SIG-M5 (cell line): Measurements from ENCODE around the gene FAM131B.

Source experiments
- DNase-seq: peaks from one replicate; lab custom pipeline; 2025; lab: John Stamatoyannopoulos, UW

FAM131B gene

DNA sequence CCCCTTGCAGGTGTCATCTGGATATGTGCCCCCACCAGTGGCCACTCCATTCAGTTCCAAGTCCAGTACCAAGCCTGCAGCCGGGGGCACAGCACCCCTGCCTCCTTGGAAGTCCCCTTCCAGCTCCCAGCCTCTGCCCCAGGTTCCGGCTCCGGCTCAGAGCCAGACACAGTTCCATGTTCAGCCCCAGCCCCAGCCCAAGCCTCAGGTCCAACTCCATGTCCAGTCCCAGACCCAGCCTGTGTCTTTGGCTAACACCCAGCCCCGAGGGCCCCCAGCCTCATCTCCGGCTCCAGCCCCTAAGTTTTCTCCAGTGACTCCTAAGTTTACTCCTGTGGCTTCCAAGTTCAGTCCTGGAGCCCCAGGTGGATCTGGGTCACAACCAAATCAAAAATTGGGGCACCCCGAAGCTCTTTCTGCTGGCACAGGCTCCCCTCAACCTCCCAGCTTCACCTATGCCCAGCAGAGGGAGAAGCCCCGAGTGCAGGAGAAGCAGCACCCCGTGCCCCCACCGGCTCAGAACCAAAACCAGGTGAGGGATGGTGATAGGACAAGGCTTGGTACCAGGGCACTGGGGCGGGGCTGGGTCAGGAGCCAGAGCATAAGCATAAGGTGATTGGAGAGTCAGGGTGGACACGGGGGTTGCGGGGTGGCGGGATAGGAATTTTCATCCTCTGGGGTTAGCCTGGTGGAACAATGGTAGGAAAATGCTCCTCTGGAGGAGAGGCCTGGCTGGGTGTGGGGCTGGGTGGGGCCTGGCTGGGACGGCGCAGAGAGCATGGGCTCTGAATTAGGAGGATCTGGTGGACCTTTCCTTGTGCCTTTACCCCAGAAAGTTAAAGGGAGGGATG is 20.5 kb upstream of the FAM131B start:
- no peak for DNase-seq

DNA sequence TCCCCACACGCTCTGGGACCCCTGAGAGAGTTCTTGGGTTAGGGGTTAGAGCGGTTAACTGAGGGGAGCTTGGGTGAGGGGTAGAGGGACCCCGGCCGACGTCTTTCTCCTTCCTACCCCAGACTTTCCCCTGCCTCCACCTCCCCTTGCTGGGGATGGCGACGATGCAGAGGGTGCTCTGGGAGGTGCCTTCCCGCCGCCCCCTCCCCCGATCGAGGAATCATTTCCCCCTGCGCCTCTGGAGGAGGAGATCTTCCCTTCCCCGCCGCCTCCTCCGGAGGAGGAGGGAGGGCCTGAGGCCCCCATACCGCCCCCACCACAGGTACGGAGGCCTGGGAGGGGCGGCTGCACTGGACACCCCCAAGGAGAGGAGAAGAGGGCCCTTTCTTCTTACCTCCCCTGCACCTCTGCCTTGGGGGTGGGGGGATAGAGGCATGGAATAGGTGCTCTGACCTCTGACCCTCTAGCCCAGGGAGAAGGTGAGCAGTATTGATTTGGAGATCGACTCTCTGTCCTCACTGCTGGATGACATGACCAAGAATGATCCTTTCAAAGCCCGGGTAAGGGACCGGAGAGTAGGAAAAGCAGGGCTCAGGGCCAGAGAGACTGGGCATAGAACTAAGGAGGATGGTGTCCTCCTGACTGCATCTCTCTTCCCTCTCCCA is 19.7 kb upstream of the FAM131B start:
- no peak for DNase-seq

DNA sequence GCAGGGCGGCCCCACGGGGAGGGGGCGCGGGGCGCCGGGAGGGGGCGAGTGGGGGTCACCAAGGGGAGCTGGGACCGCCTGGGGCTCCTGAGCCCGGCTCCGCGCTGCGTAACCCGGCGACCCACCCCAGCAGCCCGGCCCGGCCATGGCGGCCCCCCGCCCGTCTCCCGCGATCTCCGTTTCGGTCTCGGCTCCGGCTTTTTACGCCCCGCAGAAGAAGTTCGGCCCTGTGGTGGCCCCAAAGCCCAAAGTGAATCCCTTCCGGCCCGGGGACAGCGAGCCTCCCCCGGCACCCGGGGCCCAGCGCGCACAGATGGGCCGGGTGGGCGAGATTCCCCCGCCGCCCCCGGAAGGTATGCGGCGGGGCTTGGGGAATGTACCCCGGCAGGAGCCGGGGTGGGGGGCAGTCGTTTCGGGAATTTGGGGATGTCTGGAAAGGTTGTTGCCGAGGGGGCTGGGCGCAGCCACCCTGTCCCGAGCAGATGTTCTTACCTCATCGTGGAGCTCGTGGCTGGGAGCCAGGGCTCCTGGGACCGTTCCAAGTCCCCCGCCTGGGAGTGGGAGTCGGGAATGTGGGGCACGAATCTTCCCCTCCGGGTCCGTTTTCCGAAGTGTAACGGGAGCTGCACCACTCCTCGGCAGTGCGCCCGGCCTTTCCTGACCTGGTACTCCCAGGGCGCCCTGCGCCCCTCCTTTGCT is 19.1 kb upstream of the FAM131B start:
- no peak for DNase-seq

DNA sequence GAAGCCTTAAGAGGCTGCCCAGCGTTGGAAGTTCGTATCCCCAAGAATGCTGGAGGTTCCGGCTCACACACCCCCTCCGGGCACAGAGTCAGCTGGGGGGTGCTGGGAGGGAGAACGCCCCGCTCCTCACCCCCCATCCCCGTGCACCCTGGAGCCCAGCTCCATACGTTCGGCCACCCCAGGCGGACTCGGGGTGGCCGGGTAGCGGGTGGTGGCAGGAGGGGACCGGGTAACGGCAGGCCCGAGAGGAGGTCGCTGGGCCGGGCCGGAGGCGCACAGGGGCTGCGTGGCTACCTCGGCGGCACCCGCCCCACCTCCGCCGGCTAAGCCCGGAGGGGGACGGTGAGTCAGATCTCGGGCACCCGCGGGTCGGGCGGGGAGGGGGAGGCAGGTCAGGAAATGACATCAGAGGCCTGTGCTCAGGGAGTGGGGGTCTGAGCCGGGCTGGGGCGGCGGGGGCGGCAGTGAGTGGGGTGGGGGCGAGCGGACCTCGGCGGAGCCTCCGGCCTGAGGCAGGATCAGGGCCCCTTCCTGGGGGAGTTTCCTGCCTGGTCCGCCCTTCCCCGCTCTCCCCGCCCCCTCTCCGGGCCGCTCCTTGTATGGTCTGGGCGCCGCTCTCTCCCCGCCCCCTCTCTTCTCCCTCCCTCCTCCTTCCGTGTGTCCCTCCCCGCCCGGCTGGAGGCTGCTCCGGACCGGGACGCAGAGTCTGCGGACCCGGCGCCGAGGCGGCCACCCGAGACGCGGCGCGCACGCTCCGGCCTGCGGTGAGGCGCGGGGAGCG is 18.3 kb upstream of the FAM131B start, which contains the start of gene ZYX:
TSS of gene ZYX (plus strand) at position 700 of the 781 bp plus-strand sequence. CDS start 227 bp downstream, outside the sequence.
- peak; percentile 67 for DNase-seq

DNA sequence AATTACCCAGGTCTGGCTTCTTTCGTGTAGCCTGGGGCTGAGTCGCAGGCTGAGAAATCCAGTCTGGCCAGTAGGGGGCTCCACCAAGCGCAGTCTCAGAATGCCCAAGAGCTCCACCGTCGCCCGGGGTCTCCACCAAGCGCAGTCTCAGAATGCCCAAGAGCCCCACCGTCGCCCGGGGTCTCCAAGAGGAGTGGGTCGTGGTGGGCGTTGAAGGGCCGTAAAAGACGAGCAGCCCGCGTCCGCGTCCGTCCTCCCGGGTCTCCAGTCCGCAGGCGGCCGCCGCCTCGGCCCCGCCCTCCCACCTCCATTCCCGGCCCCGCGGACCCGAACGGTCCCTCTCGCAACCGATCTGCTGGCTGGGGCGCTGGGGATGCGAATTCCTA is 17.7 kb upstream of the FAM131B start:
- DNase-seq: no peak

DNA sequence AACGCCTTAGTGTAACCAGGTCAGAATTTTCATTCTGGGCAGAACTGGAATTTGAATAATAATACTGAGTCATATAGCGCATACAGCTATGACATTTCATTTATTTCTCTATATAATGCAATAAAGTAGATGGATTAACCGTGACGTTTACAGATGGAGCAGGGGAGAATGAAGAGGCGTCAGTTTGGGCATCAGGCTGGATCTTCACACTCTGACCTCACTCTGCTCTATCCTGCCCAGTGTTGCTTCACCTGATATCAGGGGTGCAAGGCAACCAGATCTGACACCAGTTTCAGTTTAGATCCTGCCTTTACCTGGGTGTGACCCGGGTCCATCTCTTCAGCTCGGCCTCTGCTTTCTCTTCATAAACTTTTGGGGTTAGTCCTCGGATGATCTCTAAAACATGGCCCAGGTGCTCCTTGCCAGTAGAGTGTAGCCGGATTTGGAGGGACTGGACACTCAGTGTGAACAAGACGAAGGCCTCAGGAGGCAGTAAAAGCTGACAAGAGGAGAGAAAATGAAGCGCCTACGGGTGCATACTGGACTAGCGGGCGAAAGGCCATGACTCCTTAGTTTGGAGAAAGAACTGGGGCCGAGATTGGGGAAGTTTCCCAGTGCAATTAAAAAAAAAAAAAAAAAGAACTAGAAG is 17.2 kb upstream of the FAM131B start:
- no peak for DNase-seq

DNA sequence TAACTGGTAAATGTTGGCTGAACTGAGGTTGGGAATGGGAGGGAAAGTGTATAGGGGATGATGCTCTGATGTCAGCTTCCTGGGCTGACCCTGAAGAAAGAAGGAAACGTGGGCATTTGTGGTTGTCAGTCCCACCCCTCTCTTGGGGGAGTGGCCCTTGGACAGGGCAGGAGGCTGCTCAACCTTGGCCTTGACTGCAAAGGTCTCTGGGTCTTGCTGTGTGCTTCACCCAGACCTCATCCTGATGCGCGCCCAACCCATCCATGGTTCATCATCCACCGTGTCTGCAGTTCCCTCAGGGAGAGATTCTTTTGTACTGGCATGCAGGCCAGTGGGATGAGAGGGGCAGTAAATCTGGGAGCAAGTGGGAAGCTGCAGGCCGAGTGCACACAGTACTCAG is 13.9 kb upstream of the FAM131B start:
- DNase-seq: no peak

DNA sequence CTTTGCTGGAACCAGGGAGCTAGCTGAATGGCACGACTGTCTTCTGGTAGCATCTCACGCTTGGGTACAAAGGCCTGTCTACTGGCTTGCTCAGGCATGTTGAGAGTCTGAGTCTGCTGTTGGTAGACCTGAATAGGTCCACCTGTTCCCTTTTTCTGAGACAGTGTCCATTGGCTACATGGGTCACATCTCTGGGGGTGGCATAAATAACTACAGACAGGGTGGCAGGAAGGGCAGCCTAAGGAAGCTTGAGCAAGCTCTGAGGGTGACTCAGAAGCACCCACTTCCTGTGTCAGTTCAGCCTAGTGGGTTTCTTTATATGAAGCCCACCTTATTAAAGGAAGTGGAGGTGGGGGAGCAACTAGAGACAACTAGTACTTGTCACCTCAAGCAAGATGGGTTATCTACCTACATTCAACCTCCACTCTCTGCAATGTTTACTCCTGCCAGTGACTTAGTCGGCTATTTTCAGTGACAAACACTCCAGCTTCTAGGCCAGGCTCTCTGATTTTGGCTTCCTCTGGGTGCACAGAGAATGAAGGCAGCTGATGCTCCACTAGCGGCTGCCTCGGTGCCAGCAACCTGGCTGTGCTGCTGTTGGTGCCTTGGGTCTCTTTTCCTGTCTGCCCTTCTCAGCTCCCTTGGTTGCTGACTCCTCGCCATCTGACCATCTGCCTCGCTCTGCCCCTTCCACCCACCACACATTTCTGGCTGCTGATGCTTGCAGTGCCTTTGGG is 13.0 kb upstream of the FAM131B start:
- DNase-seq: peak; percentile 74

DNA sequence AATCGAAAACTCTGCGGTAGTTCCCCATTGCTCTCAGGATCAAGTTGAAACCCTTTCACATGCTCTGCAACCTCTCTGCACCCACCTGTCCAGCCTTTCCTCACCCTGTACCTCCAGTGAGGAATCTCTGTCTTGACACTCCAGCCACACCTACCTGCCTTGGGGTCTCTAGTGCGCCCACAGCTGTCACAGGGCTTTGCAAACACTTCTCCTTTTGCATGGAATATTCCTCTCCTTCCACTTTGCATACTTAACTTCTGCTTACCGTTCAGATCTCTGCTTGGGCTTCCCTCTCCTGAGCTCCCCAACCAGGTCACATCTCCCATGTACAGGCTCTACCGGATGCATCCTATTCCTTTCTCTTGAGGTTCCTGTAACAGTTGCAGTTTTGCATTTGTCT is 12.0 kb upstream of the FAM131B start:
- DNase-seq: no peak

DNA sequence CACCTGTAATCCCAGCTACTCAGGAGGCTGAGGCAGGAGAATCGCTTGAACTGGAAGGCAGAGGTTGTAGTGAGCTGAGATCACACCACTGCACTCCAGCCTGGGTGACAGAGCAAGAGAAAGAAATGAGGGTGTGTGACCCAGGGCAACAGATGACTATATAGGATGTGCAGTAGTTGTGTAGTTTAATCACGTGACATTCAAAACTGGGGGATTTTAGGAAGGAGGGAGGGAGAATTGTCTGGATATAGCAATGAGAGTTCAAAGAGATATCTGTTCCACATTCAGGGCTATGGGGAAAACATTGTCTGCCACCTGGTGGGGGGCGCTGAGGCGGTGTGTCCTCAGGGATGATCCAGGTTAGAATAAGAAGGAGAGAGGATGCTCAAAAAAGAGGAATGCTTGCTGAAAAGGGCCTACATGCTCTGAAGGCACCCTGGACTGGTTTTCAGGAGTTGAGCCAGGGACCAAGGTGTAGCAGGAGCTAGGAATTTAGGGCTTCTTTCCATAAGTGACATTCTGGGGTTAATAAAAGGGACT is 10.8 kb upstream of the FAM131B start:
- DNase-seq: no peak

DNA sequence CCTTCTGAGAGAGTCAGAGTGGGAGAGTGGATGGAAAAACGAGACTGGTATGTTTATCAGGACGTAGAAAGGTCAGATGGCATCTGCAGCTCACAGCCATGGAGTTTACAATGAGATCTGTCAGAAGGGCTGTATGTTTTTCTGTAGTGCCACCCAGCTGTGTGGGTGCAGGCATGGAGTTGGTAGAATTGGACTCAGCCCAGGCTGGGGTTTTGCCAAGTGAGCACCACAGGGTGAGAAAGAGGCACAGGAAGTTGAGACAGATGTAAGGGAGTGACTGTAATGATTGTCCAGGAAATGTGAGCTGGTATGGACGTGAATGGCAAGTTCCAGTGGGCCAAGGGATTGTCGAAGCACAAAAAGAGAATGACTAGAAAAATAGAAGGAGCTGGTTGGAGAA is 9.6 kb upstream of the FAM131B start:
- DNase-seq: no peak

DNA sequence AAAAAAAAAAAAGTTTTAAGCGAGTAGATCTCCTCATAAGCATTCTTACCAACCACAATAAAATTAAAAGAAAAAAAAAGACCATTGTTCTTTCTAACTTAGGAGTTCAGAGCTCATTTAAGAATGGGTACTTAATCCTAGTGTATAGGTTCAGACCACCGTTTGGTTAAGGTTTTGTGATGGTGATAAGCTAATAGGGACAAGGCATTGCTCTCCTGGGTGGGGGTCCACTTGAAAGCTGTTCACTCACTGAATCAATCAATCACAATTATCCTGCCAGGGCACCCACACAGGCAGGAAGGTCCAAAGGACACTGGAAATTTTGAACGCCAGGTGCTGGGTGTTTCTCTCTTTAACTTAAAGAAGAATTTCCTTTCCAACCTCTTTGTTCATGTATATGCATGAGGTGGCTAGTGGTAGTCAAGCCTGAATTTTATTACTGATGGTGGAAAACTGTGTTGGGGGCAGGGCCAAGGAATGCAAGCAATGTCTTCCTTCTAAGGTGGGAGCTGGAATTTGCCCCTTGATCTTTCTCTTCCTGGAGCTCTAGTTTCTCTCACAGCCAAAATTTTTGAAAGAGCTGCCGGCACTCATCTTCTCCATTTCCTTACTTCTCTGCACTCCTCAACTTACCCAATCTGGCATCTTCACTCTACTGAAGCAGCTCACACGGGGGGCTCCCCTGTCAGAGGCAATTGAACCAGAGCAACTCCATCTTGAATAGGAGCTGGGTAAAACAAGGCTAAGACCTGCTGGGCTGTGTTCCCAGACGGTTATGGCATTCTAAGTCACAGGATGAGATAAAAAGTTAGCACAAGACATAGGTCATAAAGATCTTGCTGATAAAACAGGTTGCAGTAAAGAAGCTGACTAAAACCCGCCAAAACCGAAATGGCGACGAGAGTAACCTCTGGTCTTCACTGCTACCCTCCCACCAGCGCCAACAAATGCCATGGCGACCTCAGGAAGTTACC is 7.5 kb upstream of the FAM131B start:
- no peak for DNase-seq

DNA sequence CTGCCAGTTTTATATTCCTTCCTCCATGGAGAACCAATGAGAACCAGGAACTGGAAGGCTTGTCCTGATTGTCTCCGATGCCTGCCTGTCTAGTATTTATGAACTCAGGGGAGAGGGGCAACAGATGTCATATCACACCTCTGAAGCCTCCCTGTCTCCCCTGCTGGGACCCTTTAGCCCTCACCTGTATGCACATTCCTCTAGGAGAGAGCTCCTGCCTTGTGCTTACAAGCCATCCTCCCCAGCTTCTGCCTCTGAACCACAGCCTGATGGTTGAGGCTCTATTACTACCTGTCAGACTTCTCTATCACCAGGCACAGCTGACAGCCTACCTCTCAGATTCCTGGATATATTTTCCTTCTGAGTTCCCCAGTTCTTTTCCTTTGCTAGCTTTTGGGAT is 5.9 kb upstream of the FAM131B start:
- no peak for DNase-seq

DNA sequence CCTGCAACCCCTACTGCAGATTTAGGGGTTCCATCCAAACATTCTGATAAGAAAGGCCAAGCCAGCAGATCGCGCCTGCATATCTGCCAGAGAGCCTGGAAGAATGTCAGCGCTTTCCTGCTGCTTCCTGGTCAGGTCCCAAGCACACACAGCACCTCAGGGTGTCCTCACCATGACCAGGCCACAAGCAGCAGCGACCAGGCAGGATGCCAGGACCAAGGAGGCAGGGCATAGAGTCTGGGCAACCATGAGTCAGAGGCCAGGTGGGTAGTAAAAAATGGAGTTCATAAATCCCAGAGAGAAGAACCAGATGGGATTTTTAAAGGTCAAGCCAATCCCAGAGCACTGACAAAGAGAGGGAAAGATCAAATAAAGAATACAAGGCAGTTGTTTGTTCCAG is 5.5 kb upstream of the FAM131B start:
- no peak for DNase-seq

DNA sequence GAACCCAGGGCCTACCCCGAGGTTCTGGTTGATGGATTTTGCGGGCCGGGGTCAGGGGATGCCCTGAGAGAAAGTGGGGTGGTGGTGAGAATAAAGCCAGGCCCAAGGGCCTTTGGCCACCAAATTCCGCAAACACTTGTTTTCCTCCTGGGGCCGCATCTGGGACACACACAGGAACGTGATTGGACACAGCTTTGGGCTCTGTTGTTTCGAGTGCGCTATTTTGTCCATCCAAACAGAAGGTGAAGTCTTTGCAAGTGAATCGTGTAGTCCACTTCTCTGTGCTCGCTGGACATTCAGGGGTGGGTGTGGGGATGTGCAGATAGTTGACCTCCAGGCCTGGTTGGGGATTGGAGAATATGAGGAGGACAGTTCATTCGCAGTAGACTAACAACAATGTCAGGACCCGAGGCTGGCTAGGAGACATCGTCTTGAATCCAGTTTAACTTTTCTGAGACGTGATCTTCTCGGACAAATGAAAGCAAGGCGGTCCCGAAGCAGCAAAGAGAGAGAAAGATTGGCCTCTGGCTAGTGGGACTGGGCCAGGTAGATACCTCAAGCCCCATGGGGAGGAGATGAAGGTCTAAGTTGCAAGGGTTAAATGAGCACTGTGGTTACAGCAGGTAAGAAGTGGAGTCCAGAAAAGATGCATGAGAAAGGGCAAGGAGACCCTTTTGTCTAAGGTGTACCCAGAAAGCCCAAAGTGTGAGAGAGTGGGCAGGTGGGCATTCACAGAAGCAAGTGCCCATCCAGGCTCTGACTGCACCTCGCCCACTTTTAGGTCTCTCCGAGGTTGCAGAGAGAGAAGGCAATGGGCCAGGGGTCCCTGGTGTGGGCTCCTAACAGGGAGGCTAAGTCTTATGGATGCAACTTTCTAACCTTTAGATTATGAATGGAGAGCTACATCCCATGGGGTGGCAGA is 764 bp upstream of the FAM131B start:
- DNase-seq: no peak

DNA sequence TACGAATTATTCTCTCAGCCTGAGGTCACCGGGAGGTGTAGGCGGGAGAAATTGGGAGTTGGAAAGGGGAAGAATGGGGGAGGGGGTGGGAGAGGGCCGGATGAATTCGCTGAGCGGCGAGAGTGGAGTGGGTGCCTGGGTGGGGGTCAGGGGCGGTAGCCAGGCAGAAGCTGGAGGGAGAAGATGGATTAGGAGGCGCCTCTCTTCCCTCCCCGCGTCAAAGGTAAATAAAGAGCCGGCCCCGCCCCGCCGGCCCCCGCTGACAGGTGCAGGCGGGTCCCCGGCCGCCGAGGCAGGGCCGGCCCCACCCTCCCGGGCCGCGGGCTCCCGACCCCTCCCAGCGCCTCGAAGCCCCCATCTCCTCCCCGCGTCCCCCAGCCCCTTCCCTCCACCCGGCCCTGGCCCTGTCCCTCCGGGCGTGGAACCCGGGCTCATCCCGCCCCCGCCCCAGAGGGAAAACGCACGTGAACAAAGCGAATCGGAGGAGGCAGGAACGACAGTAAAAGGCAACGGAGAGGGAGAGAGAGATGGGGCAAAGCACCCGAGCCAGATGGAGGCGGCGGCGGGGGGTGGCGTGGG is 872 bp downstream of the FAM131B start:
- no peak for DNase-seq

DNA sequence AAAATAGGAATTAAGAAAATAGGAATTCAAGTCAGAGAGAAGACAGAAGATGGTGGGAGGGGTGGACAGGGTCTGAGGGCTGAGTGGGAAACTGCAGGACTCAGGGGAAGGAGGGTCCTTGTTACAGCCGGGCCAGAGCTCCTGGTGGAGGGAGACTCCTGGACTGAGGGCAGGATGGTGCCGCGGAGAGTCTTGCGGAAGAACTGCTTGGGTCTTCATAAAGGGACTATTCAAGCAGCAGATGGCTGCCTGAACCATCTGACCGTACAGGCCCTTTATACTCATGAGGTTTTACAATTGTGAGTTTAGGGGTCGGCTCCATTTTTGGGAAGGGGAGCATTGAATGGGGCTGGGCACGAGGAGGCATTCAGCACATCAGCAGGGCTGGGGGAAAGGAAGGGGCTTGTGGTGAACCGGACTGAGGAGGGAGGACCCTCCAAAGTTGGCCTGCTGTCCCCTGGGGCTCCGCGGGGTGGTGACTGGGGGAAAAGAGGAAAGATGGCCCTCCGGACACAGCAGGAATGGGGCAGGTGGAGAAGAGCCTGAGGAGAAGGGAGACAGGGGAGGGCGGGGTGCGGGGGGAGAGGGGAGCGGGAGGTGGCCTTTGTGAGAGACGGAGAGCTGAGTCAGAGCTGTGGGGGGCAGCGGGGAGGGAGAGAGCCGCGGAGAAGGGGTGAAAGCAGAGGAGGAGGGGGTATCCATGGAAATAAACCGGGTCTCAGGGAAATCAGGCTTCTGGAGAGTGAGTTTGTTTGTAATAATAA is 1.5 kb downstream of the FAM131B start:
- DNase-seq: no peak
